Measurements from ENCODE around the gene ANKMY1.

Gene ANKMY1

GRCh38 chr2:240494194-240494793, 63.5 kb downstream of the ANKMY1 start:
- no peak overlapping the region for H3K4me3 ChIP-seq (replicated peaks; ENCODE audit: low read depth, low read length)
- no peak for DNase-seq (ENCODE audit: extremely low read depth, low read depth)
- TF ChIP-seq CTCF (IDR thresholded peaks at IDR 0.05; ENCODE audit: low read depth, low read length, missing control alignments), result no peak

GRCh38 chr2:240491483-240491882, 66.3 kb downstream of the ANKMY1 start:
- TF ChIP-seq CTCF (IDR thresholded peaks at IDR 0.05; ENCODE audit: low read depth, low read length, missing control alignments), result no peak
- H3K4me3 ChIP-seq (replicated peaks; ENCODE audit: low read depth, low read length), result no peak overlapping the region
- no peak for DNase-seq (ENCODE audit: extremely low read depth, low read depth)

- TF ChIP-seq CTCF (IDR thresholded peaks at IDR 0.05; ENCODE audit: low read depth, low read length, missing control alignments), result no peak
- H3K4me3 ChIP-seq (replicated peaks; ENCODE audit: low read depth, low read length), result no peak overlapping the region
- DNase-seq (ENCODE audit: extremely low read depth, low read depth), result no peak
These were observed 75.6 kb downstream of the ANKMY1 start for GRCh38 chr2:240482141-240482540.

GRCh38 chr2:240481720-240482119, 76.1 kb downstream of the ANKMY1 start:
- no peak for DNase-seq (ENCODE audit: extremely low read depth, low read depth)
- TF ChIP-seq CTCF (IDR thresholded peaks at IDR 0.05; ENCODE audit: low read depth, low read length, missing control alignments), result no peak
- H3K4me3 ChIP-seq (replicated peaks; ENCODE audit: low read depth, low read length), result no peak overlapping the region

- no peak for DNase-seq (ENCODE audit: extremely low read depth, low read depth)
- no peak for TF ChIP-seq CTCF (IDR thresholded peaks at IDR 0.05; ENCODE audit: low read depth, low read length, missing control alignments)
- no peak overlapping the region for H3K4me3 ChIP-seq (replicated peaks; ENCODE audit: low read depth, low read length)
These were observed 76.8 kb downstream of the ANKMY1 start for GRCh38 chr2:240480834-240481623.

GRCh38 chr2:240479111-240479501, 78.7 kb downstream of the ANKMY1 start:
- no peak for TF ChIP-seq CTCF (IDR thresholded peaks at IDR 0.05; ENCODE audit: low read depth, low read length, missing control alignments)
- H3K4me3 ChIP-seq (replicated peaks; ENCODE audit: low read depth, low read length), result no peak overlapping the region

More at GRCh38 chr2:240479111-240479501, 78.7 kb downstream of the ANKMY1 start:
- no peak for DNase-seq (ENCODE audit: extremely low read depth, low read depth)
